ENCODE results near the gene CD58.

The CD58 gene

DNA sequence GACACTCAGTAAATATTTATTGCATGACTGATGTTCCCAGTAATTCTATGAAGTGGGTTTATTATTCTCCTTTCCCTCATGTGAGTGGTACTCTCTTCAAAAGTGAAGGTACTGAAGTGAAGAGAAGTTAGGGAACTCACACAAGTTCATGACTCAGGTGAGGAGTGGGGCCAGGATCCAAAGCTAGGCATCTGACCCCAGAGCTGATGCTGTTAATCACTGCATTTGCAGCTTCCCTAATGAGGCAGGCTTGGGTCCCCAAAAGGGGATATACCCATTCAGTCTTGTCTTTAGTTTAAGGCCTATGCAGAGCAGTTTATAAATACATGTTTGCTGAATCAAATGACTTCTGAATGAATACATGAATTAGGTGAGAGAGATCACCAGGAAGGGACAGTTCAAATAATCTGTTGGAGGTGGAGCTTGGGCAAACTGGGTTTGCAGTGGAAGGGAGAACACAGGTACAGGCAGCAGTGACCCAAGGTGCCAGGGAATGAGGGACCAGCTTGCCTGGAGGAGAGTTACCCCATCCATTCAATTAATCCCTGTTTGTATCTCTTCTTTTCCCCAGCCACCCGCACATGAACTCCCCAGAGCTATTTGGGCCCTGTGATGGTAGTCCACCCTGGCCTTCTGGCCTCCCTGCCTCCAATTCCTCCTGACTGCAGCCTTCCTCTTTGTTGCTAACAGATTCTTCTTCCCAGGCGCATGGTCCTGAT, 2.0 kb downstream of the CD58 start:
- TF ChIP-seq POLR2AphosphoS5 (IDR thresholded peaks at IDR 0.05; ENCODE audit: low read depth, low read length), result no peak

DNA sequence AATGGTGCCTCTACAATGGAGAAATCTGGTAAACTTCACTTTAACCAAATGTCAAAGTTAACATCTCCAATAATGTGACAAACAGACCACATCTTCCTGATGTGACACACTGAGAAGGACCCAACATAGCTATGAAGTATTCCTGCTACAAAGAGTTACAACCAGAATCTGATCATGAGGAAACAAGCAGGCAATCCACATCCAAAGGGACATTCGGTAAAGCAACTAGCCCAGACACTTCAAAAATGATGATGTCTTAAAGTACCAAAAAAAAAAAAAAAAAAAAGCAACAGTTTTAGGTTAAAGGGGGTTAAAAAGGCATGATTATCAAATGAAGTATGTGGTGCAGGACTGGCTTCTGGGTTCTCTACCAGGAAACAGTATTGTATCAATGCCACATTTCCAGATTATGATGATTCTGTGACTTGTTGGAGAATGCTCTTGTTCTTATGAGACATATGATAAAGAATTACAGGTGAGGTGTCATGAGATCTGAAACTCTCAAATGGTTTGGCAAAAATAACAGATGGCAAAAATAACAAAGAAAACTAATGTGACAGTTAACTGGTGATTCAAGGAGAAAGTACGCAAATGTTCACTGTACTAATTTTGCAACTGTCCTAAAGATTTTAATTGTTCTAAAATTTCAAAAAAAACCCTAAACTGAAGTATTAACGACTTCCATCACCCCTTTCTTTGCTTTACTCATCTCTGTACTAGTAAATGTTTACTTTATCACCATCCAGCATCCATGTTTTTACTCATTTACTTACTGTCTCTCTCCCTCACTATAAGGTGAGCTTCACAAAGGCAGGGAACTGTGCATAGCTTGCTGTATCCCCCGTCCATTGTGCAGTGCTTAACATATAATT, 2.8 kb downstream of the CD58 start:
- no peak for TF ChIP-seq SIN3A (IDR thresholded peaks at IDR 0.05; ENCODE audit: borderline replicate concordance, insufficient read depth, low read length)

DNA sequence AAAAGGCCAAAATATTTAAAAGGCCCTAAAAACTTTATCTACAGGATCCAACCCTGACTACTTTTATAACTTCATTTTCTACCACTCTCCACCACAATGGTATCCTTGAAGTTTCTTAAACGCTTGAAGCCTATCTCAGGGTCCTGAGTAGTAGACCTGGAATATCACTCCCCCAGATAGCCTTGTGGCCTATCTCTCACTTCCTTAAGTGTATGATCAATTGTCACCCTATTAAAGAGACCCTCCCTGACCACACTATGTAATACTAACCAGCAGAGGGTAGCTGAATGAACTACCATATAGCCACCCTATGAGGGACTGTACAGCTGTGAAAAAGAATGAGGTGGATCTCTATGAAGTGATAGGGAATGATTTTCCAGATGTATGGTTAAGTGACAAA, 5.6 kb downstream of the CD58 start:
- TF ChIP-seq SIN3A (IDR thresholded peaks at IDR 0.05; ENCODE audit: borderline replicate concordance, insufficient read depth, low read length) (no peak), POLR2AphosphoS5 (IDR thresholded peaks at IDR 0.05; ENCODE audit: low read depth, low read length) (no peak)
- TF ChIP-seq, protein P1, sequence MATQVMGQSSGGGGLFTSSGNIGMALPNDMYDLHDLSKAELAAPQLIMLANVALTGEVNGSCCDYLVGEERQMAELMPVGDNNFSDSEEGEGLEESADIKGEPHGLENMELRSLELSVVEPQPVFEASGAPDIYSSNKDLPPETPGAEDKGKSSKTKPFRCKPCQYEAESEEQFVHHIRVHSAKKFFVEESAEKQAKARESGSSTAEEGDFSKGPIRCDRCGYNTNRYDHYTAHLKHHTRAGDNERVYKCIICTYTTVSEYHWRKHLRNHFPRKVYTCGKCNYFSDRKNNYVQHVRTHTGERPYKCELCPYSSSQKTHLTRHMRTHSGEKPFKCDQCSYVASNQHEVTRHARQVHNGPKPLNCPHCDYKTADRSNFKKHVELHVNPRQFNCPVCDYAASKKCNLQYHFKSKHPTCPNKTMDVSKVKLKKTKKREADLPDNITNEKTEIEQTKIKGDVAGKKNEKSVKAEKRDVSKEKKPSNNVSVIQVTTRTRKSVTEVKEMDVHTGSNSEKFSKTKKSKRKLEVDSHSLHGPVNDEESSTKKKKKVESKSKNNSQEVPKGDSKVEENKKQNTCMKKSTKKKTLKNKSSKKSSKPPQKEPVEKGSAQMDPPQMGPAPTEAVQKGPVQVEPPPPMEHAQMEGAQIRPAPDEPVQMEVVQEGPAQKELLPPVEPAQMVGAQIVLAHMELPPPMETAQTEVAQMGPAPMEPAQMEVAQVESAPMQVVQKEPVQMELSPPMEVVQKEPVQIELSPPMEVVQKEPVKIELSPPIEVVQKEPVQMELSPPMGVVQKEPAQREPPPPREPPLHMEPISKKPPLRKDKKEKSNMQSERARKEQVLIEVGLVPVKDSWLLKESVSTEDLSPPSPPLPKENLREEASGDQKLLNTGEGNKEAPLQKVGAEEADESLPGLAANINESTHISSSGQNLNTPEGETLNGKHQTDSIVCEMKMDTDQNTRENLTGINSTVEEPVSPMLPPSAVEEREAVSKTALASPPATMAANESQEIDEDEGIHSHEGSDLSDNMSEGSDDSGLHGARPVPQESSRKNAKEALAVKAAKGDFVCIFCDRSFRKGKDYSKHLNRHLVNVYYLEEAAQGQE (IDR thresholded peaks at IDR 0.05; ENCODE audit: insufficient read depth in 1 of 2, low read depth in 2 of 2, low read length in 2 of 2), result no peak

DNA sequence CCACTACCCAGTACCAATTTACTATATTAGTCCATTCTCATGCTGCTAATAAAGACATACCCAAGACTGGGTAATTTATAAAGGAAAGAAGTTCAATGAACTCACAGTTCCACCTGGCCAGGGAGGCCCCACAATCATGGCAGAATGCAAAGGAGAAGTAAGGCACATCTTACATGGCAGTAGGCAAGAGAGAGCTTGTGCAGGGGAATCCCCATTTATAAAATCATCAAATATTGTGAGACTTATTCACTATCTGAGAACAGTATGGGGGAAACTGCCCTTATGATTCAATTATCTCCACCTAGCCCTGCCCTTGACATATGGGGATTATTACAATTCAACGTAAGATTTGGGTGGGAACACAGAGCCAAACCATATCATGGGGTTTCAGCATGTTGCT, 6.4 kb downstream of the CD58 start:
- no peak for TF ChIP-seq POLR2AphosphoS5 (IDR thresholded peaks at IDR 0.05; ENCODE audit: low read depth, low read length)

DNA sequence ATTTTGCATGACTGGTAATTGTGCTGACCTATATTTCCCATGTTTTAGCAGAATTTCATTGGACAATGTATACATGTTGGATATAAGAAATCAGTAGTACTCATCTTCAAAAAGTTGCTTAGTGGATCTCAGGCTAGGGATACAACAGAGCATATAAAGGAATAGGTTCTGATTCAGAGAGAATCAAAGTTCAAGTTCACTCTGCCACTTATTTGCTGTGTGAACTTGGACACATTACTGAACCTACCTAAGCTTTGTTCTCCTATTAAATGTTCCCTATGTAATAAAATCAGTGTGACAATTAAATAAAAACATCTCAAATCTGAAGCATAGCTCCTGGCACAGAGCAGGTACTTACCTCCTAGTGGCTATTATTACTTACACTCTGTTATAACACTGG, 9.3 kb downstream of the CD58 start:
- TF ChIP-seq POLR2AphosphoS5 (IDR thresholded peaks at IDR 0.05; ENCODE audit: low read depth, low read length), result no peak
- TF ChIP-seq, protein P1 (IDR thresholded peaks at IDR 0.05; ENCODE audit: insufficient read depth in 1 of 2, low read depth in 2 of 2, low read length in 2 of 2), result no peak
- no peak for TF ChIP-seq TAF1 (IDR thresholded peaks at IDR 0.05; ENCODE audit: borderline replicate concordance, insufficient read depth, low read length)
- TF ChIP-seq FOXP2 (optimal IDR thresholded peaks at IDR 0.05; ENCODE audit: borderline replicate concordance, extremely low read depth, extremely low read length, insufficient read depth), result no peak
- TF ChIP-seq SIN3A (IDR thresholded peaks at IDR 0.05; ENCODE audit: borderline replicate concordance, insufficient read depth, low read length), result no peak

DNA sequence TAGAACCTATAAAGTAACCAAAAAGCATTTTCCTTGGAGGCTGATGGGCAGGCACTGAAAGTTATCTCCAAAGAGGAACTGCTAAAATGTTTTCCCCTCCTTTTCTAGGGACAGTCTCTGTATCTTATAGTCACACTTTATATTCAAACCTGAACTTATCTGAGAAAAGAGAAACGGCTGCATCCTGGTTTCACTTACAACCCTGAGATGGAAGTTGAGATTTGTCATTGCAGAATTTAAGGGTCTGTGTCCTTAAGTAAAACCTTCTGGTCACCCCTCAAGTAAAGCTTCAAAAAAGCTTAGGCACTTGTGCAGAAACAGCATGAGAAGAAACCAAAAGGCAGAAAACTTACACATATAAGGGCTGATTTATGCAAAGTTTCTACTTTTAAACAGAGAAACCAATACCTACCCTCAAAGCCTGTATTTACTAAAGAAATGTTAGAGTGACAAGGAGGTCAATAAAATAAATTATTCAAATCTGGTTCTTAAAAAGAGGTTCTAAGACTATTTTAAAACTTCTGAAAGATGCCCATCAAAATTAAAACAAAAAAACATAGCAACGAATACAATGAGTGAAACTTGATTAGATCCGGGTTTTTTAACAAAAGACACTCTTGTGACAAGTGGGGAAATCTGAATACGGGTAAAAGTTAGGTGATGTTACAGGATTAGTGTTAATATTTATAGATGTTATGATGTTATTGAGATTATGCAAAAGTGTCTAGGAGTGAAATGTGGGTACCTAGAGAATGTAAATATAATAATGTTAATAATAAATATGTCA, 9.9 kb downstream of the CD58 start:
- TF ChIP-seq TAF1 (IDR thresholded peaks at IDR 0.05; ENCODE audit: borderline replicate concordance, insufficient read depth, low read length), result no peak

DNA sequence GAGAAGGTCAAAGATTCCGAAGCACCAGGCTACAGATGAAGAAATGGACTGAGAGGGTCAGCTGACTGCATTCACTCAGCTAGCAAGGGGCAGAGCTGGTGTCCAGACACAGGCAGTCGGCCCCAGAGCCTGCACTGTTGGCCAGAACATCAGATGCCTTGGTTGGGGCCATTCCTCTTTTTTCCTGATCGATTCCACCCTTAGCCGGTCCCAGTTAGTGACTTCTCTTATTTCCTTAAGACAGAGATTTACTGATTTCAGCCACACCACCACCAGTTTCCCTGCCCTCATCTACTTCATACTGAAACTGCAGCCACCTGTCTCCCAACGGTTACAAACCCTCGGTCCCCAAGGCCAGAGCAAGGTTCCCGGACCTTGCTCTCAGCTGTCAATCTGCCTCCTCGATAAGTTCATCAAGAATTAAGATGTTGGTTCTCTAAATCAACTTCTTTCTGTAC, 11.5 kb downstream of the CD58 start:
- TF ChIP-seq SIN3A (IDR thresholded peaks at IDR 0.05; ENCODE audit: borderline replicate concordance, insufficient read depth, low read length) (no peak), FOXP2 (optimal IDR thresholded peaks at IDR 0.05; ENCODE audit: borderline replicate concordance, extremely low read depth, extremely low read length, insufficient read depth) (no peak), TAF1 (IDR thresholded peaks at IDR 0.05; ENCODE audit: borderline replicate concordance, insufficient read depth, low read length) (no peak), POLR2AphosphoS5 (IDR thresholded peaks at IDR 0.05; ENCODE audit: low read depth, low read length) (no peak)
- TF ChIP-seq, protein P1 (IDR thresholded peaks at IDR 0.05; ENCODE audit: insufficient read depth in 1 of 2, low read depth in 2 of 2, low read length in 2 of 2), result no peak
